HG02870 (cell line): ENCODE results near the gene DPP10.

ENCODE experiments used
- ATAC-seq: cut with Tn5 transposase; IDR thresholded peaks from one replicate; pipeline ENCODE4 v1.9.1; 2021; ENCODE audit warnings: mild to moderate bottlenecking, moderate library complexity; ENCODE audit not compliant: unreplicated experiment

The DPP10 gene

GRCh38 chr2:115201386-115201785 is 758.9 kb downstream of the DPP10 start:
- no peak for ATAC-seq

GRCh38 chr2:115208493-115209164 is 766.2 kb downstream of the DPP10 start:
- no peak for ATAC-seq

- no peak for ATAC-seq
Observed at GRCh38 chr2:115214050-115214449, 771.6 kb downstream of the DPP10 start.

- no peak for ATAC-seq
Observed at GRCh38 chr2:115219296-115219695, 776.9 kb downstream of the DPP10 start.

- no peak for ATAC-seq
Observed at GRCh38 chr2:115234186-115234585, 791.7 kb downstream of the DPP10 start.

GRCh38 chr2:115234737-115235136 is 792.3 kb downstream of the DPP10 start:
- no peak for ATAC-seq

- ATAC-seq, result no peak
Observed at GRCh38 chr2:115248066-115248465, 805.6 kb downstream of the DPP10 start.

- no peak for ATAC-seq
Observed at GRCh38 chr2:115277366-115277765, 834.9 kb downstream of the DPP10 start.

GRCh38 chr2:115285416-115285815 is 843.0 kb downstream of the DPP10 start:
- no peak for ATAC-seq

- no peak for ATAC-seq
Observed at GRCh38 chr2:115290478-115290877, 848.0 kb downstream of the DPP10 start.

GRCh38 chr2:115292742-115293141 is 850.3 kb downstream of the DPP10 start:
- no peak for ATAC-seq

GRCh38 chr2:115294999-115295398 is 852.6 kb downstream of the DPP10 start:
- no peak for ATAC-seq

GRCh38 chr2:115297056-115297455 is 854.6 kb downstream of the DPP10 start:
- no peak for ATAC-seq

- no peak for ATAC-seq
Observed at GRCh38 chr2:115299199-115299598, 856.8 kb downstream of the DPP10 start.

GRCh38 chr2:115305712-115306111 is 863.3 kb downstream of the DPP10 start:
- ATAC-seq, result no peak

GRCh38 chr2:115314119-115314518 is 871.7 kb downstream of the DPP10 start:
- ATAC-seq, result no peak

- no peak for ATAC-seq
Observed at GRCh38 chr2:115327061-115327460, 884.6 kb downstream of the DPP10 start.

GRCh38 chr2:115359550-115359949 is 917.1 kb downstream of the DPP10 start:
- ATAC-seq, result no peak

- no peak for ATAC-seq
Observed at GRCh38 chr2:115364093-115364492, 921.7 kb downstream of the DPP10 start.

GRCh38 chr2:115369400-115369799 is 927.0 kb downstream of the DPP10 start:
- no peak for ATAC-seq

GRCh38 chr2:115374981-115375380 is 932.5 kb downstream of the DPP10 start:
- ATAC-seq, result no peak

GRCh38 chr2:115384399-115384798 is 942.0 kb downstream of the DPP10 start:
- ATAC-seq, result no peak

- no peak for ATAC-seq
Observed at GRCh38 chr2:115386465-115386864, 944.0 kb downstream of the DPP10 start.
